Upper lobe of left lung (tissue), 6 donors: ENCODE results near the gene FAM8A1. TPM values are rescaled to one million over a fixed set of nuclear protein-coding genes. Genes with fewer than 3 reads are reported as not detected.

Source experiments
- ATAC-seq, 2 donors: fragments of 200-7000 bp; cut with Tn5 transposase; one replicate each; pipeline ENCODE4 v1.9.1; 2022; ENCODE audit warnings: mild to moderate bottlenecking in 2 of 2, moderate library complexity in 2 of 2; ENCODE audit not compliant: low FRiP score in 2 of 2
- DNase-seq, 2 donors: peaks; one replicate each; pipeline ENCODE4 v3.0.0-alpha.2; 2019 to 2020
- H3K27ac ChIP-seq, 4 donors: fragments of 200-600 bp; sonication (generic); one replicate each; pipeline ENCODE4 v1.5.1; 2016 to 2019
- H3K27me3 ChIP-seq, 4 donors: fragments of 200-600 bp; sonication (generic); one replicate each; pipeline ENCODE4 v1.5.1; 2017 to 2019
- H3K36me3 ChIP-seq, 4 donors: fragments of 200-600 bp; sonication (generic); one replicate each; pipeline ENCODE4 v1.5.1; 2016 to 2019
- H3K4me1 ChIP-seq, 4 donors: fragments of 200-600 bp; sonication (generic); one replicate each; pipeline ENCODE4 v1.5.1; 2018 to 2019
- H3K4me3 ChIP-seq, 4 donors: fragments of 200-600 bp; sonication (generic); one replicate each; pipeline ENCODE4 v1.5.1; 2017 to 2019; ENCODE audit warnings: mild to moderate bottlenecking in 2 of 4, moderate library complexity in 1 of 4
- H3K9me3 ChIP-seq, 4 donors: fragments of 200-600 bp; sonication (generic); one replicate each; pipeline ENCODE4 v1.5.1; 2018 to 2019
- EP300 ChIP-seq, 4 donors: sonication (generic); formaldehyde crosslinking; IDR thresholded peaks; one replicate each; pipeline ENCODE4 v1.5.1; 2017; ENCODE audit warnings: antibody characterized with exemption in 4 of 4, control low read depth in 2 of 4
- POLR2A ChIP-seq, 4 donors: fragments of 450-650 bp; IDR thresholded peaks; one replicate each; pipeline ENCODE4 v1.5.1; 2016 to 2017; ENCODE audit warnings: antibody characterized with exemption in 4 of 4, mild to moderate bottlenecking in 2 of 4
- POLR2AphosphoS5 ChIP-seq, 2 donors: sonication (generic); formaldehyde crosslinking; IDR thresholded peaks; one replicate each; pipeline ENCODE4 v1.5.1; 2017; ENCODE audit warnings: antibody characterized with exemption in 2 of 2
- WGBS, 2 donors: methylation state at CpG; one replicate each; pipeline ENCODE4 v1.1.5; 2017 to 2018; 5-methylcytosine and 5-hydroxymethylcytosine counted together
- total RNA-seq, 6 donors: library from RNA; depleted of rRNA in 4 of 6; stranded (reverse); fragments of >200 nt in 4 of 6; gene quantifications; one replicate each; pipeline versions ENCODE4 v1.1.0 to v1.2.1, GENCODE V29; 2016 to 2021
- TF ChIP-seq, protein P1 (sequence below), 6 experiments: fragments of 450-650 bp in 4 of 6; fragments of 200-600 bp in 2 of 6; sonication (generic) in 2 of 6; IDR thresholded peaks; one replicate each; pipeline ENCODE4 v1.5.1; 2016 to 2019; ENCODE audit warnings: antibody characterized with exemption in 6 of 6
- donor health status: DM: no; HTN: no; CAD: no; lungs with moderate emphysema.
- donor health status: DM: no; HTN: yes; CAD: no; lungs with severe emphysema.

The FAM8A1 gene
- total RNA-seq, 6 donors from 2014 or later: 10.5 to 46.1 (median 24.7) TPM

DNA sequence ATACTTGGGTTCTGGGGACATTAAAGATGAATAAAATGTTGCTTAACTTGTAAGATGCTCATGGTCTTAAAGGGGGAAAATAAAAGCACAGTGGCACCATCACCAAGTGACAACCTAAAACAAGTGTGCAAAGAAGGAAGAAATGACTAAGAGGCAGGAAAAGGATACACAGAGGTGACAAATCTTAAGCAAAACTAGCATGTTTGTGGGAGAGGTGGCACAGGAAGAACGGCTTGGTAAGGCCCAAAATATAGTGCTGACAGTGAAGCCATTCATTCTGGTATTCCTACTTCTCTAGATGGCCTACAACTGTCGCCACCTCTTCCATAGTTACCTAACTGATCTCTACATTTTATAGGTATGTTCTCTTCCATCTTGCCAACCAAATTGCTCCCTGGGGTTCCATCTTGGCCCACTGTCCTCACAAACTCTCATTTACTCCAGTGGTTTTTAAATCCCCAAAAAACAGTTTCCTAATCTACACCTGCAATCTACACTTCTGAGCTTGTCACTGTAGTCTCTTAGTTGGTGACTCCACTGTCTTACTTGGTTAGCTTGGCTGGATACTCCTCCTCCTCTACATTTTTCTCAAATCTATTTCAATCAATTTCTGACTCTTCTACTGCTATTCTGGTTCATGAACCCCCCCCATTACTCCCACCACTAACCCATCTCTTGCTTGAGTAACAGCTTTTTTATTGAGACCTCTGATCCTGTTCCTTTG lies 33.5 kb downstream of the FAM8A1 start:
- no peak for TF ChIP-seq POLR2AphosphoS5 (IDR thresholded peaks at IDR 0.05)
- no peak for TF ChIP-seq POLR2A (IDR thresholded peaks at IDR 0.05)
- TF ChIP-seq EP300 (IDR thresholded peaks at IDR 0.05): no peak
- TF ChIP-seq, protein P1, sequence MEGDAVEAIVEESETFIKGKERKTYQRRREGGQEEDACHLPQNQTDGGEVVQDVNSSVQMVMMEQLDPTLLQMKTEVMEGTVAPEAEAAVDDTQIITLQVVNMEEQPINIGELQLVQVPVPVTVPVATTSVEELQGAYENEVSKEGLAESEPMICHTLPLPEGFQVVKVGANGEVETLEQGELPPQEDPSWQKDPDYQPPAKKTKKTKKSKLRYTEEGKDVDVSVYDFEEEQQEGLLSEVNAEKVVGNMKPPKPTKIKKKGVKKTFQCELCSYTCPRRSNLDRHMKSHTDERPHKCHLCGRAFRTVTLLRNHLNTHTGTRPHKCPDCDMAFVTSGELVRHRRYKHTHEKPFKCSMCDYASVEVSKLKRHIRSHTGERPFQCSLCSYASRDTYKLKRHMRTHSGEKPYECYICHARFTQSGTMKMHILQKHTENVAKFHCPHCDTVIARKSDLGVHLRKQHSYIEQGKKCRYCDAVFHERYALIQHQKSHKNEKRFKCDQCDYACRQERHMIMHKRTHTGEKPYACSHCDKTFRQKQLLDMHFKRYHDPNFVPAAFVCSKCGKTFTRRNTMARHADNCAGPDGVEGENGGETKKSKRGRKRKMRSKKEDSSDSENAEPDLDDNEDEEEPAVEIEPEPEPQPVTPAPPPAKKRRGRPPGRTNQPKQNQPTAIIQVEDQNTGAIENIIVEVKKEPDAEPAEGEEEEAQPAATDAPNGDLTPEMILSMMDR (IDR thresholded peaks at IDR 0.05): no peak
- Histone ChIP-seq H3K27ac (no peak overlapping the region), H3K36me3 (peaks cover 5 to 55% (median 18%) of the 10 kb centered on the region in 4 donors), H3K4me1 (peaks cover 0 to 32% (median 8%) of the 10 kb centered on the region in 4 donors), H3K4me3 (no peak overlapping the region), H3K9me3 (no peaks in the 10 kb centered on the region), H3K27me3 (no peaks in the 10 kb centered on the region)
- 70 to 75% methylated on average over 2 of the region's 2 CpGs for WGBS, 2 donors
- ATAC-seq (no peak), DNase-seq (no peak)

GRCh38 chr6:17635568-17635967 lies 35.5 kb downstream of the FAM8A1 start:
- peaks cover 5 to 62% (median 19%) of the 10 kb centered on the region in 4 donors for H3K36me3 ChIP-seq

GRCh38 chr6:17638212-17638715 lies 38.2 kb downstream of the FAM8A1 start:
- no peaks in the 10 kb centered on the region for H3K27me3 ChIP-seq
- 66 to 72% methylated on average over 2 of the region's 2 CpGs for WGBS, 2 donors
- no peak overlapping the region for H3K27ac ChIP-seq
- no peak for TF ChIP-seq POLR2A (IDR thresholded peaks at IDR 0.05)
- TF ChIP-seq POLR2AphosphoS5 (IDR thresholded peaks at IDR 0.05): no peak
- ATAC-seq (no peak), DNase-seq (no peak)
- no peaks in the 10 kb centered on the region for H3K9me3 ChIP-seq
- H3K4me1 ChIP-seq: peaks cover 0 to 6% (median 0%) of the 10 kb centered on the region in 4 donors
- H3K4me3 ChIP-seq: no peak overlapping the region
- peaks cover 5 to 65% (median 26%) of the 10 kb centered on the region in 4 donors for H3K36me3 ChIP-seq

More at GRCh38 chr6:17635568-17635967, 35.5 kb downstream of the FAM8A1 start:
- ATAC-seq (no peak), DNase-seq (no peak)
- TF ChIP-seq POLR2A (IDR thresholded peaks at IDR 0.05): no peak
- no peak for TF ChIP-seq EP300 (IDR thresholded peaks at IDR 0.05)
- no peak for TF ChIP-seq POLR2AphosphoS5 (IDR thresholded peaks at IDR 0.05)
- TF ChIP-seq, protein P1 (IDR thresholded peaks at IDR 0.05): no peak
- no peaks in the 10 kb centered on the region for H3K27me3 ChIP-seq
- peaks cover 0 to 17% (median 4%) of the 10 kb centered on the region in 4 donors for H3K4me1 ChIP-seq
- H3K27ac ChIP-seq: no peak overlapping the region
- no peak overlapping the region for H3K4me3 ChIP-seq
- no peaks in the 10 kb centered on the region for H3K9me3 ChIP-seq
- 96 to 97% methylated on average over 4 of the region's 4 CpGs for WGBS, 2 donors

GRCh38 chr6:17640477-17640917 lies 40.4 kb downstream of the FAM8A1 start:
- Histone ChIP-seq H3K27ac (no peak overlapping the region), H3K4me1 (no peaks in the 10 kb centered on the region), H3K36me3 (peaks cover 5 to 82% (median 42%) of the 10 kb centered on the region in 4 donors), H3K27me3 (no peaks in the 10 kb centered on the region), H3K4me3 (no peak overlapping the region), H3K9me3 (no peaks in the 10 kb centered on the region)
- WGBS, 2 donors: 86 to 88% methylated on average over 3 of the region's 3 CpGs
- DNase-seq (no peak), ATAC-seq (no peak)
- TF ChIP-seq EP300 (IDR thresholded peaks at IDR 0.05): no peak
- no peak for TF ChIP-seq POLR2AphosphoS5 (IDR thresholded peaks at IDR 0.05)
- TF ChIP-seq, protein P1 (IDR thresholded peaks at IDR 0.05): no peak

GRCh38 chr6:17648745-17649144 lies 48.6 kb downstream of the FAM8A1 start:
- WGBS, 2 donors: 95 to 96% methylated on average over 3 of the region's 3 CpGs

More at GRCh38 chr6:17648745-17649144, 48.6 kb downstream of the FAM8A1 start:
- H3K9me3 ChIP-seq: no peaks in the 10 kb centered on the region
- H3K36me3 ChIP-seq: peaks cover 4 to 83% (median 44%) of the 10 kb centered on the region in 4 donors
- no peak for TF ChIP-seq EP300 (IDR thresholded peaks at IDR 0.05)
- no peak for TF ChIP-seq POLR2A (IDR thresholded peaks at IDR 0.05)
- TF ChIP-seq POLR2AphosphoS5 (IDR thresholded peaks at IDR 0.05): no peak
- TF ChIP-seq, protein P1 (IDR thresholded peaks at IDR 0.05): no peak
- H3K4me3 ChIP-seq: no peak overlapping the region
- ATAC-seq (no peak), DNase-seq (no peak)
- peaks cover 0 to 4% (median 0%) of the 10 kb centered on the region in 4 donors for H3K4me1 ChIP-seq
- H3K27ac ChIP-seq: no peak overlapping the region
- no peaks in the 10 kb centered on the region for H3K27me3 ChIP-seq
